GM23338 (cell line): Measurements from ENCODE around the gene EDARADD. TPM values are rescaled to one million over a fixed set of nuclear protein-coding genes. Genes with fewer than 3 reads are reported as not detected.

Experiments
- ATAC-seq: fragments of 200-7000 bp; cut with Tn5 transposase; 3 replicates; pipeline ENCODE4 v1.9.1; 2020
- DNase-seq: peaks from one replicate; pipeline ENCODE4 v3.0.0-alpha.2; 2015; ENCODE audit warnings: low spot score
- H2AFZ ChIP-seq: fragments of 200-600 bp; sonication (generic); 2 replicates; pipeline ENCODE4 v1.8.0; 2016; ENCODE audit warnings: antibody characterized with exemption, mild to moderate bottlenecking, moderate library complexity
- H3F3A ChIP-seq: fragments of 200-600 bp; sonication (generic); replicated peaks from 2 replicates; pipeline ENCODE4 v1.8.0; 2017; ENCODE audit warnings: antibody characterized with exemption, mixed run types, low read depth
- H3K27ac ChIP-seq: fragments of 200-600 bp; sonication (generic); 2 replicates; pipeline ENCODE4 v1.6.1; 2016; ENCODE audit warnings: low read depth
- H3K27me3 ChIP-seq: fragments of 200-600 bp; sonication (generic); 2 replicates; pipeline ENCODE4 v1.8.0; 2016; ENCODE audit warnings: mild to moderate bottlenecking, mixed run types, moderate library complexity; ENCODE audit not compliant: insufficient read depth
- H3K36me3 ChIP-seq: fragments of 200-600 bp; sonication (generic); 2 replicates; pipeline ENCODE4 v1.8.0; 2016; ENCODE audit warnings: mild to moderate bottlenecking; ENCODE audit not compliant: insufficient read depth
- H3K4me1 ChIP-seq: fragments of 200-600 bp; sonication (generic); 2 replicates; pipeline ENCODE4 v1.8.0; 2016; ENCODE audit warnings: mild to moderate bottlenecking, moderate library complexity; ENCODE audit not compliant: insufficient read depth
- H3K4me2 ChIP-seq: fragments of 200-600 bp; sonication (generic); 2 replicates; pipeline ENCODE4 v1.7.1; 2017; ENCODE audit warnings: mixed run types
- H3K4me3 ChIP-seq: fragments of 200-600 bp; sonication (generic); 2 replicates; pipeline ENCODE4 v1.6.1; 2016; ENCODE audit warnings: mixed run types
- H3K79me2 ChIP-seq: fragments of 200-600 bp; sonication (generic); replicated peaks from 2 replicates; pipeline ENCODE4 v1.8.0; 2017; ENCODE audit warnings: mild to moderate bottlenecking; ENCODE audit not compliant: insufficient read depth
- H3K9me2 ChIP-seq: fragments of 200-600 bp; sonication (generic); 2 replicates; pipeline ENCODE4 v1.8.0; 2017; ENCODE audit not compliant: insufficient read depth
- H4K20me1 ChIP-seq: fragments of 200-600 bp; sonication (generic); replicated peaks from 2 replicates; pipeline ENCODE4 v1.8.0; 2017; ENCODE audit warnings: mild to moderate bottlenecking; ENCODE audit not compliant: insufficient read depth
- H3K27ac Mint-ChIP-seq: 2 replicates; pipeline ENCODE4 v1.8.0; 2020; ENCODE audit warnings: inconsistent platforms, mild to moderate bottlenecking, moderate library complexity, mixed read lengths
- H3K27me3 Mint-ChIP-seq: 3 replicates; pipeline ENCODE4 v1.8.0; 2022; ENCODE audit warnings: low read depth, mild to moderate bottlenecking, moderate library complexity, mixed read lengths, inconsistent platforms; ENCODE audit not compliant: insufficient read depth, poor library complexity
- H3K36me3 Mint-ChIP-seq: 3 replicates; pipeline ENCODE4 v1.8.0; 2021; ENCODE audit warnings: low read depth, mild to moderate bottlenecking, inconsistent platforms, moderate library complexity, mixed read lengths
- H3K4me1 Mint-ChIP-seq: 3 replicates; pipeline ENCODE4 v1.8.0; 2020; ENCODE audit warnings: mild to moderate bottlenecking, inconsistent platforms, mixed read lengths
- H3K4me3 Mint-ChIP-seq: 3 replicates; pipeline ENCODE4 v1.8.0; 2021; ENCODE audit warnings: moderate library complexity, mild to moderate bottlenecking, inconsistent platforms, mixed read lengths
- H3K9me3 Mint-ChIP-seq: 3 replicates; pipeline ENCODE4 v1.8.0; 2020; ENCODE audit warnings: moderate library complexity, mild to moderate bottlenecking, inconsistent platforms, mixed read lengths
- EZH2 ChIP-seq: fragments of 200-600 bp; sonication (generic); IDR thresholded peaks from one replicate; pipeline ENCODE4 v1.8.0; 2017; ENCODE audit warnings: antibody characterized with exemption, mild to moderate bottlenecking, low read depth; ENCODE audit not compliant: unreplicated experiment
- EZH2phosphoT487 ChIP-seq: fragments of 200-600 bp; sonication (generic); IDR thresholded peaks from one replicate; pipeline ENCODE4 v1.8.1; 2018; ENCODE audit warnings: antibody characterized with exemption; ENCODE audit not compliant: unreplicated experiment
- JUNB ChIP-seq: IDR thresholded peaks from one replicate; pipeline ENCODE4 v1.6.1; 2016; ENCODE audit warnings: antibody characterized with exemption; ENCODE audit not compliant: unreplicated experiment
- NANOG ChIP-seq: IDR thresholded peaks from 2 replicates; pipeline ENCODE4 v1.6.1; 2016; ENCODE audit warnings: antibody characterized with exemption, borderline replicate concordance
- POLR2AphosphoS5 ChIP-seq: IDR thresholded peaks from 2 replicates; pipeline ENCODE4 v1.6.1; 2016; ENCODE audit warnings: antibody characterized with exemption, low read depth
- STAT1 ChIP-seq: IDR thresholded peaks from one replicate; pipeline ENCODE4 v1.6.1; 2016; ENCODE audit warnings: antibody characterized with exemption; ENCODE audit not compliant: unreplicated experiment
- ZNF114 ChIP-seq: fragments of 250-450 bp; sonication (Bioruptor Pico); IDR thresholded peaks from 2 replicates; pipeline ENCODE4 v1.5.0; 2020; ENCODE audit warnings: mild to moderate bottlenecking, moderate library complexity
- polyA plus RNA-seq: library from polyadenylated mRNA; unstranded; fragments of >200 nt; fragmentation: Nextera tagmentation; extraction: Ambion mirVana; gene quantifications from 2 replicates; pipeline ENCODE4 v1.2.1, GENCODE V29; 2016
- total RNA-seq: library from RNA; depleted of rRNA; stranded (reverse); fragments of >200 nt; shearing (Covaris generic); gene quantifications from 2 replicates; pipeline ENCODE4 v1.2.3, GENCODE V29; 2014
- TF ChIP-seq, protein P1 (sequence below), 2 experiments: fragments of 200-600 bp in 1 of 2; sonication (generic) in 1 of 2; conservative IDR thresholded peaks; 2 replicates each; pipeline versions ENCODE4 v1.5.1 to v1.6.1; 2016 to 2017; ENCODE audit warnings: antibody characterized with exemption in 2 of 2, low read depth in 2 of 2, mild to moderate bottlenecking in 2 of 2, moderate library complexity in 1 of 2
- TF ChIP-seq, protein P2 (sequence below): IDR thresholded peaks from 2 replicates; pipeline ENCODE4 v1.6.1; 2016; ENCODE audit warnings: antibody characterized with exemption

EDARADD gene
- total and polyA plus RNA-seq, 2 experiments from 2014 or later = 3.7 to 4.4 TPM

DNA sequence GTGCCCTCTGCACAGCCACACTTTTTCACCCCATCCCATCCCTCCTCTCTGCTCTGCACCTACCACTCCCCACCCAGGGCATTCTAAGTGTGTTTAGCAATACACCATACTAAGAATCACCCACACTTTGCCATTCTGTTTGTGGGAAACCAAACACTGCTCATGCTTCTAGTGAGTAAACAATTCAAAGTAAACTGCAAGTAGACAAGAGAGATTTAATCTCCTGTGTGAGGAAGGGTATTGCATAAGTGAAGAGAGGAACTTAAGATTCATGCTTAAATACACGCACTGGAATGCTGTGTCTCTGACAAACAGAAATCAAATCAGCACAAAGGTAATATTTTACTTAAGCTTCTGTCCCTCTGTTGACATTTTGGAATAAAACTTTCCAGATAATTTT lies 4.8 kb upstream of the EDARADD start:
- no peak overlapping the region for H3K27ac ChIP-seq
- no peaks in the 10 kb centered on the region for H3K79me2 ChIP-seq
- H3F3A ChIP-seq = no peaks in the 10 kb centered on the region
- H4K20me1 ChIP-seq = no peaks in the 10 kb centered on the region
- no peak overlapping the region for H2AFZ ChIP-seq
- no peak overlapping the region for H3K4me3 ChIP-seq
- TF ChIP-seq ZNF114 (CRISPR knock-in tag) (no peak), POLR2AphosphoS5 (no peak), NANOG (no peak), STAT1 (no peak)
- TF ChIP-seq, protein P1, sequence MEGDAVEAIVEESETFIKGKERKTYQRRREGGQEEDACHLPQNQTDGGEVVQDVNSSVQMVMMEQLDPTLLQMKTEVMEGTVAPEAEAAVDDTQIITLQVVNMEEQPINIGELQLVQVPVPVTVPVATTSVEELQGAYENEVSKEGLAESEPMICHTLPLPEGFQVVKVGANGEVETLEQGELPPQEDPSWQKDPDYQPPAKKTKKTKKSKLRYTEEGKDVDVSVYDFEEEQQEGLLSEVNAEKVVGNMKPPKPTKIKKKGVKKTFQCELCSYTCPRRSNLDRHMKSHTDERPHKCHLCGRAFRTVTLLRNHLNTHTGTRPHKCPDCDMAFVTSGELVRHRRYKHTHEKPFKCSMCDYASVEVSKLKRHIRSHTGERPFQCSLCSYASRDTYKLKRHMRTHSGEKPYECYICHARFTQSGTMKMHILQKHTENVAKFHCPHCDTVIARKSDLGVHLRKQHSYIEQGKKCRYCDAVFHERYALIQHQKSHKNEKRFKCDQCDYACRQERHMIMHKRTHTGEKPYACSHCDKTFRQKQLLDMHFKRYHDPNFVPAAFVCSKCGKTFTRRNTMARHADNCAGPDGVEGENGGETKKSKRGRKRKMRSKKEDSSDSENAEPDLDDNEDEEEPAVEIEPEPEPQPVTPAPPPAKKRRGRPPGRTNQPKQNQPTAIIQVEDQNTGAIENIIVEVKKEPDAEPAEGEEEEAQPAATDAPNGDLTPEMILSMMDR (conservative IDR thresholded peaks at IDR 0.05; ENCODE audit: low read depth in 2 of 2) = no peak
- TF ChIP-seq, protein P2, sequence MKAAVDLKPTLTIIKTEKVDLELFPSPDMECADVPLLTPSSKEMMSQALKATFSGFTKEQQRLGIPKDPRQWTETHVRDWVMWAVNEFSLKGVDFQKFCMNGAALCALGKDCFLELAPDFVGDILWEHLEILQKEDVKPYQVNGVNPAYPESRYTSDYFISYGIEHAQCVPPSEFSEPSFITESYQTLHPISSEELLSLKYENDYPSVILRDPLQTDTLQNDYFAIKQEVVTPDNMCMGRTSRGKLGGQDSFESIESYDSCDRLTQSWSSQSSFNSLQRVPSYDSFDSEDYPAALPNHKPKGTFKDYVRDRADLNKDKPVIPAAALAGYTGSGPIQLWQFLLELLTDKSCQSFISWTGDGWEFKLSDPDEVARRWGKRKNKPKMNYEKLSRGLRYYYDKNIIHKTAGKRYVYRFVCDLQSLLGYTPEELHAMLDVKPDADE = no peak
- Mint-ChIP-seq H3K4me3 (no peak overlapping the region), H3K4me1 (peaks cover 4% of the 10 kb centered on the region), H3K36me3 (no peaks in the 10 kb centered on the region), H3K27me3 (peaks cover 3% of the 10 kb centered on the region), H3K9me3 (no peaks in the 10 kb centered on the region), H3K27ac (no peak overlapping the region)
- peaks cover 2% of the 10 kb centered on the region for H3K4me1 ChIP-seq
- H3K4me2 ChIP-seq = no peak overlapping the region
- H3K9me2 ChIP-seq = no peaks in the 10 kb centered on the region
- ATAC-seq (no peak), DNase-seq (no peak)
- H3K36me3 ChIP-seq = no peaks in the 10 kb centered on the region
- H3K27me3 ChIP-seq = peaks cover 8% of the 10 kb centered on the region

DNA sequence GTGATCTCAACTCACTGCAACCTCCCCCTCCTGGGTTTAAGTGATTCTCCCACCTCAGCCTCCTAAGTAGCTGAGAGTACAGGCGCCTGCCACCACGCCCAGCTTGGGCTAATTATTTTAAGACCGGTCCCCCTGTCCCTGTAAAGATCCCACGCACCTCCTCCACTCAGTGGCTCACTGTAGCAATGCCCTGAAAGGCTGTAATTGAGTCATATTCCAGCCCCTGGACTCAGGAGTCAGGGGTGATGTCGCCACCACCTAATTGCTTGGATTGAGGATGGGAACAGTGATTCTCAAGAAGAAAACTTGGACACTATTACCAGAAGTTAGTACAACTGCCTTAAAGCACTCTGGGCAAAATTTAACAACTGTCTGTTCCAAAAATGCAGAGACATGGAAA lies 3.1 kb upstream of the EDARADD start:
- peaks cover 8% of the 10 kb centered on the region for H3K4me1 Mint-ChIP-seq
- Histone ChIP-seq H3F3A (peaks cover 2% of the 10 kb centered on the region; the same call in 1 of the 2 replicates), H3K79me2 (no peaks in the 10 kb centered on the region), H3K4me2 (no peak overlapping the region), H2AFZ (no peak overlapping the region), H3K27ac (no peak overlapping the region), H3K9me2 (no peaks in the 10 kb centered on the region), H3K36me3 (no peaks in the 10 kb centered on the region), H3K4me1 (peaks cover 6% of the 10 kb centered on the region), H4K20me1 (no peaks in the 10 kb centered on the region), H3K4me3 (no peak overlapping the region), H3K27me3 (peaks cover 19% of the 10 kb centered on the region)
- no peak overlapping the region for H3K27ac Mint-ChIP-seq
- no peaks in the 10 kb centered on the region for H3K36me3 Mint-ChIP-seq
- DNase-seq (no peak), ATAC-seq (no peak)
- no peak overlapping the region for H3K4me3 Mint-ChIP-seq
- H3K27me3 Mint-ChIP-seq = peaks cover 12% of the 10 kb centered on the region
- H3K9me3 Mint-ChIP-seq = no peaks in the 10 kb centered on the region
- TF ChIP-seq EZH2phosphoT487 (no peak), EZH2 (no peak), POLR2AphosphoS5 (no peak), ZNF114 (CRISPR knock-in tag) (no peak), STAT1 (no peak), NANOG (no peak), JUNB (no peak)
- TF ChIP-seq, protein P2 = no peak
- TF ChIP-seq, protein P1 (conservative IDR thresholded peaks at IDR 0.05; ENCODE audit: low read depth in 2 of 2) = no peak
